RPMI8226 (cell line): ENCODE measurements around the gene PTPRN2.

ENCODE experiments used
- DNase-seq: peaks from one replicate; pipeline ENCODE4 v3.0.0-alpha.2; 2015

Gene PTPRN2

GRCh38 chr7:158602905-158603772, 15.5 kb upstream of the PTPRN2 start:
- DNase-seq, result no peak

- no peak for DNase-seq
Observed at GRCh38 chr7:158602041-158602440, 14.4 kb upstream of the PTPRN2 start.

GRCh38 chr7:158601090-158601489, 13.5 kb upstream of the PTPRN2 start:
- no peak for DNase-seq

GRCh38 chr7:158596745-158597144, 9.1 kb upstream of the PTPRN2 start:
- DNase-seq, result no peak

GRCh38 chr7:158596309-158596708, 8.7 kb upstream of the PTPRN2 start:
- no peak for DNase-seq

- peak; percentile 17 for DNase-seq
Observed at GRCh38 chr7:158595068-158595467, 7.4 kb upstream of the PTPRN2 start.

GRCh38 chr7:158592541-158592940, 4.9 kb upstream of the PTPRN2 start:
- no peak for DNase-seq

- no peak for DNase-seq
Observed at GRCh38 chr7:158591944-158592343, 4.3 kb upstream of the PTPRN2 start.

GRCh38 chr7:158590181-158590530, 2.5 kb upstream of the PTPRN2 start:
- DNase-seq, result no peak

GRCh38 chr7:158589653-158590052, 2.0 kb upstream of the PTPRN2 start:
- no peak for DNase-seq

GRCh38 chr7:158588878-158589442, 1.3 kb upstream of the PTPRN2 start:
- DNase-seq, result no peak

- DNase-seq, result no peak
Observed at GRCh38 chr7:158588085-158588877, 658 bp upstream of the PTPRN2 start.

- no peak for DNase-seq
Observed at GRCh38 chr7:158586499-158587161, 993 bp downstream of the PTPRN2 start.

- no peak for DNase-seq
Observed at GRCh38 chr7:158585721-158586498, 1.7 kb downstream of the PTPRN2 start.

- no peak for DNase-seq
Observed at GRCh38 chr7:158584407-158584806, 3.2 kb downstream of the PTPRN2 start.

- no peak for DNase-seq
Observed at GRCh38 chr7:158583810-158584209, 3.8 kb downstream of the PTPRN2 start.

- DNase-seq, result no peak
Observed at GRCh38 chr7:158583143-158583542, 4.5 kb downstream of the PTPRN2 start.

GRCh38 chr7:158582089-158582456, 5.5 kb downstream of the PTPRN2 start:
- DNase-seq, result no peak

GRCh38 chr7:158581440-158582088, 6.1 kb downstream of the PTPRN2 start:
- peak; percentile 39 for DNase-seq

GRCh38 chr7:158579662-158580646, 7.7 kb downstream of the PTPRN2 start:
- no peak for DNase-seq
